GM19035 (cell line): ENCODE results near the gene NOP53.
"Not testable (repeated sequence)": the region's sequence is repeated elsewhere in the genome, so short reads cannot be mapped to it uniquely, and the experiment has no call there.

Source experiments
- ATAC-seq: cut with Tn5 transposase; IDR thresholded peaks from one replicate; pipeline ENCODE4 v1.9.1; 2021; ENCODE audit not compliant: unreplicated experiment

Gene NOP53

DNA sequence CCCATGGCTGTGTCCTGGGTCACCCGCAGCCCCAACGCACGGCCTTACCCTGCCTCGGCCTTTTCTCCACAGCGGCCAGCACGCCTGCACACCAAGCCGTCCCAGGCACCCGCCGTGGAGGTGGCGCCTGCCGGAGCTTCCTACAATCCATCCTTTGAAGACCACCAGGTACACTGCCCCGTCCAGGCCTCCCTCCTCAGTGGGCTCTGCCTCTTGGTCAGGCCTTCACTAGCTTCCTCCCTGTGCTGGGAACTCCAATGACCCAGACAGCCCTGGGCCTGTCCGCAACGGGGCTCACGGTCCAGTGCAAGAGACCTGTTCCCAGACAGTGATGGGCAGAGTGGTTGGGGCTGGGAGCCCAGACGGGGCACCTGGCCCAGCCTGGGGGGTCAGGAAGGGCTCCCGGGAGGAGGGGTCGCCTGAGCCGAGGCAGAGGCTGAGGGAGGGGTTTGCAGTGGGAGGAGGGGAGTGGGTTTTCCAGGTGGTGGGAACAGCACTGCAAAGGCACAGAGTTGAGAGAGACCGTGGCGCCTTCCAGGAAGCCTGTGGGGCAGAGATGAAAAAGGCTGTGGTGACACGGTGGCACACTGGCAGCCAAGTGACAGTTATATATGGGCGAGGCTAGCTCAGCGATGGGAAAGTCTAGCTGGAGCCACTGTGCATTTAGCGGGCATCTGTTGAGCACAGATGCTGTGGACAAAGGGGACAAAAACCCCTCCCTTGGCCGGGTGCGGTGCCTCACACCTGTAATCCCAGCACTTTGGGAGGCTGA is 7.3 kb downstream of the NOP53 start:
- no peak for ATAC-seq

GRCh38 chr19:47754206-47755064 is 9.1 kb downstream of the NOP53 start:
- ATAC-seq, result no peak

DNA sequence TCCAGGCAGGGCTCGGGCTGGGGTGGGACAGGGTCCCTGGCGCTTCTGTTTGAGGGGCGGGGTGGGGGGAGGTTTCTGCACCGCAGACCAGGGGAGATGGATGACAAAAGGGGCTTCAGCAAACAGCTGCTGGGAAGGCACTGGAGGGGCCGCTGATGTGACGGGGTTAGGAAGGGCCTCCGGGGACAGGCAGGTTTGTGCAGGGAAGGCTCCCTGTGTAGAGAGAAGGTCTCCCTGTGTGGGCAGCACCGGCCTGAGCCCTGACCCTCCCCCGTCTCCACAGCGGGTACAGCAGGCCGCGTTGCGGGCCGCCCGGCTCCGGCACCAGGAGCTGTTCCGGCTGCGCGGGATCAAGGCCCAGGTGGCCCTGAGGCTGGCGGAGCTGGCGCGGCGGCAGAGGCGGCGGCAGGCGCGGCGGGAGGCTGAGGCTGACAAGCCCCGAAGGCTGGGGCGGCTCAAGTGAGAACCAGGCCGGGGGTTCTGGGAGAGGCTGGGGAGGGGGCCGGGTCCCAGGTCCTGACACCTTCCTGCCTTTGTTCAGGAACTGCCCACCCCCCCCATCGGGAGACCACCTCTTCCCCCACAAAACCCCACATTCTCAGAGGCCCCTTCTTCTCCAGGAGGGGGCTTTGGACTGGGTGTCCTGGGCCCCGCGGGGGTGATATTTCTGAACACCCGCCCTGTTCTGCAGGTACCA is 9.9 kb downstream of the NOP53 start:
- ATAC-seq, result no peak

GRCh38 chr19:47755762-47756626 is 10.6 kb downstream of the NOP53 start:
- no peak for ATAC-seq

- no peak for ATAC-seq
These were observed 11.2 kb downstream of the NOP53 start for GRCh38 chr19:47756627-47756929.

DNA sequence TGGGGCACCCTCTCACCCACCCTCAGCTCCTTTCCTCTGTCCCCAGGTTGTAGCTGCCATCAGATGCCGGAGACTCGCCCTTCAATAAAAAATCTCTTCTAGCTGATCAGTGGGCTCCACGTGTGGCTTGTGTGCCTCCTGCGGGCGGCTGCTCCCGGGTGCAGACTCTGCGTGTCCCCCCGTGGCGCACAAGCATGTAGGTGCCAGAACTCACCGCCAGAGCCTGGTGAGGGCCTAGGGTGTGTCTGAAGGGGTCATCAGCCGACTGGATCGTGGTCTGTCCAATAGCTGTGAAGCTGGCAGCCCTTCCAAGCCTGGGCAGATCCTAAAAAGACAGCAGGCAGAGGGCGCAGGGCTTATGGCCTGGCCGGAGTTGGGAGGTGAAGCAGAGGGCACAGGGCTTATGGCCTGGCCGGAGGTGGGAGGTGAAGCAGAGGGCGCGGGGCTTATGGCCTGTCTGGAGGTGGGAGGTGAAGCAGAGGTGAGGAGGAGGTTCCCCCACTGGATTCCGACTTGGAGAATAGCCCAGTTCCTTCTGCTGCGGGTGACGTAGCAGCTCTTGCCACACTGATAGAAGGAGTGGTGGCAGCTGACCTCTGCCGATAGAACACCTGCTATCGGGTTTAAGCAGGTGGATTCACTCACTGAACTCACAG is 11.7 kb downstream of the NOP53 start:
- ATAC-seq, result no peak

GRCh38 chr19:47757617-47758442 is 12.5 kb downstream of the NOP53 start:
- ATAC-seq, result no peak

GRCh38 chr19:47758443-47758804 is 13.1 kb downstream of the NOP53 start:
- no peak for ATAC-seq

DNA sequence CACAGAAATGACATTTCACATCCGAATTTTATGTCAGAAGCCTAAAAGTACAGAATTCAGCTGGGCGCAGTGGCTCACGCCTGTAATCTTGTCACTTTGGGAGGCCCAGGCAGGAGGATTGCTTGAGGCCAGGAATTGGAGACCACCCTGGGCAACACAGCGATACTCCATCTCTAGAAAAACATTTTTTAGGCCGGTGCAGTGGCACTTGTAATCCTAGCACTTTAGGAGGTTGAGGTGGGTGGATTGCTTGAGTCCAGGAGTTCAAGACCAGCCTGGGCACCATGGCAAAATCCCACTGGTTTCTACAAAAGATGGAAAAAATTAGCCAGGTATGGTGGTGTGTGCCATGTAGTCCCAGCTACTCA is 15.3 kb downstream of the NOP53 start:
- ATAC-seq, result no peak

DNA sequence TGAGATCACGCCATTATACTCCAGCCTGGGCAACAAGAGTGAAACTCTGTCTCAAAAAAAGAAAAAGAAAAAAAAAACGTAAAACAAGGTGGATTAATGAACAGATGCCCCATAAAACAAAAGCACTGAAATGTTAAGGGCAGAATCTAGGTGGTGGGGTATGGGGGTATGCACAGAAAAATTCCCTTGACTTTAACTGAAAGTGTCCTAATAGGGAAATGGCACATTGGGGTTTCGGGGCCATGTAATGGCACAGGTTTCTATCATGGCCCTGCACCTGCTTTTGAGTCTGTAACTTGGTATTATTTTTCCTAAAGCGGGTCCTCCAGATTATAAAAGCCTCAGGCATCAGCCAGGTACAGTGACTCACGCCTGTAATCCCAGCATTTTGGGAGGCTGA is 16.2 kb downstream of the NOP53 start:
- no peak for ATAC-seq

DNA sequence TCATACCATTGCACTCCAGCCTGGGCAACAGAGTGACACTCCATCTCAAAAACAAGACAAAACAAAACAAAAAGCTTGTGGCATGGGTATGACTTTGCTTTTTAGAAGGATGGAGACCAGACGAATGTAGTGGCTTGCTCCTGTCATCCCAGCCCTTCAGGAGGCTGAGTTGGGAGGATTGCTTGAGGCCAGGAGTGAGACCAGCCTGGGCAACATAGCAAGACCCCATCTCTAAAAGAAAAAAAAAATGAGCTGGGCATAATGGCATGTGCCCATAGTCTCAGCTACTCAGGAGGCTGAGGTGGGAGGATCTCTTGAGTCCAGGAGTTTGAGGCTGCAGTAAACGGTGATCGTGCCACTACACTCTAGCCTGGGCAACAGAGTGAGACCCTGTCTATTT is 16.8 kb downstream of the NOP53 start:
- no peak for ATAC-seq

DNA sequence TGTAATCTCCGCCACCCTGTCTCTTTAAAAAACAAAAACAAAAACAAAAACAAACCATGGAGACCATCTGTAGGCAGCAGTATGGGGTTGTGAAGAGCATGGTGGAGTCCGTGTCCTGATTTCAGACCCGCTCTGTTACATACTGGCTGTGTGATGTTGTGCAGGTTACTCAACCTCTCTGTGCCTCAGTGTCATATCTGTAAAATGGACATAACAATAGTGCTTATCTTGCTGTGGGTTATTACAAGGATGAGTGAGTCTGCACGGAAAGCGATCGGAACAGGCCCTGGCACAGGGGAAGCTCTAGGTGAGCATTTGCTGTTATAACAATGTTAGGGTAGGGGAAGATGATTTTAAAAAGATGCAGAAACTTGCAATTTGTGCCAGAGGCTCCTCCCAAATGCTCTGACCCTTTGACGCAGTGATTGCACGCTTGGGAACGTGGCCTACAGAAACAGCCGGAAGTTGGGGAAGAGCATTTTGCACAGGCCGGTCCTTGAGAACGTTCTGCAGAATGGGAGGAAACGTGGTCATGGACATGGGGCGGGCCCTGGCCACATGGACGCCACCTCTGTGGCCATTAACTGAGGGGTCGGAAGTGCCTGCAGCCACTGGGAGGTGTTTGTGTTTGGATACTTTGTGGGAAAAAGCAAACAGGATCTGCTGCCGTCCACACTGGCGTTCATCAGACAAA is 17.4 kb downstream of the NOP53 start:
- no peak for ATAC-seq

- ATAC-seq, result not testable (repeated sequence)
These were observed 19.4 kb downstream of the NOP53 start for GRCh38 chr19:47764705-47765104.

- no peak for ATAC-seq
These were observed 20.4 kb downstream of the NOP53 start for GRCh38 chr19:47765523-47766358.

DNA sequence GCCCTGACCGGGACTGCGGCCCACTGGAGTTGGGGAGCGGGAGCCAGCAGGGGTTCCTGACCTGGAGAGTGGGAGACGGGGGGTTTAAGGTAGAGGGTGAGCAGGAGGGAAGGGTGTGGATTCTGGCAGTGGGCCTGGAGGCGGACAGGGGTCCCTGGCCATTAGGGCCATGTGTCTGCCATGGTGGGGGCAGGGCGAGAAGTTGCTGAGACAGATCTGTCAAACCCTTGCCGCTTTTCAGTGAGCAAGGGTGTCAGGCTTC is 20.9 kb downstream of the NOP53 start:
- no peak for ATAC-seq

GRCh38 chr19:47766670-47767069 is 21.3 kb downstream of the NOP53 start:
- no peak for ATAC-seq

- no peak for ATAC-seq
These were observed 22.0 kb downstream of the NOP53 start for GRCh38 chr19:47767349-47767748.

GRCh38 chr19:47768604-47769003 is 23.3 kb downstream of the NOP53 start:
- ATAC-seq, result no peak
